ENCODE measurements around the gene KIAA1217.
A peak's percentile ranks its signal among the peaks of the same experiment; 100 is the strongest.

KIAA1217 gene

DNA sequence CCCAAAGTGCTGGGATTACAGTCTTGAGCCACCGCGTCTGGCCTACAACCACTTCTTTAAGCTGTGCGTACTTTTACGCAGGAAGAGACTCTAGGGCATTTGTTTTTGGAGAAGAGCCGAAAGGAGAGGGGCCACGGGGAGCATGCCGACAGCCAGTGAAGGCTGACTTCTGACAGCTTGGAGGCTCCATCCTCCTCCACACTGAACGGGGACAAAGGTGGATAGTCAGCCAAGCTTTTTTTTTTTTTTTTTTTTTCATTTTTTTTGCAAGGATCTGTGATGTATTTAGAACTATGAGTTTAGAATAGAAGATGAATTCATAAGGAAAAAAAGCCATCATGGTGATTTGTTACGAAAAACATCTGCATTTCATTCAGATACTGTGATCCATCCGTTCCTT lies 293.1 kb downstream of the KIAA1217 start:
- no peak for DNase-seq (ENCODE audit: low spot score)

DNA sequence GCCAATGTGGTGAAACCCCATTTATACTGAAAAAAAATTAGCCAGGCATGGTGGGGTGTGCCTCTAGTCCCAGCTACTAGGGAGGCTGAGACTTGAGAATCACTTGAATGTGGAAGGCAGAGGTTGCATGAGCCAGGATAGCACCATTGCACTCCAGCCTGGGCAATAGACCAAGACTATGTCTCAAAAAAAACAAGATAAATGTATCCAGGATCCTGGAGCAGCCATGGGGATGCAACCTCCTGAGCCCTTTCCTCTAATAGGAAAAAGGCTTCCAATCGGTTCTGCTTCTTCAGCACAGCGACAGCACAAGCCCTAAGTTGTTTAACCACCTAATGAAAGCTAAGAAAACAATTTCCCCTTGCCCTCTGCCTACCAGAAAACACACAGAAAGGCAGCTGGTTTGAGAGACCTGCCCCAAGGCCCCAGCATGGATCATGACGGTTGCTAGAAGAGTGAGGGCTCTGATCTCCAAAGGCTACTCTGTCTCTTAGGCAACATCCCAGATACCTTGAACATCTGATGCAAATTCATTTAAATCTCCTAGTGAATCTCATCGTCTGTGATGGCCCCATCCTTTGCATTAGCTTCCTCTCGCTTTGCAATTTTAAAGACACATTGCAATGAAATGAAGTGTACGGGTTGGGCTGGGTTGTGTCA lies 294.0 kb downstream of the KIAA1217 start:
- no peak for DNase-seq (ENCODE audit: low spot score)

DNA sequence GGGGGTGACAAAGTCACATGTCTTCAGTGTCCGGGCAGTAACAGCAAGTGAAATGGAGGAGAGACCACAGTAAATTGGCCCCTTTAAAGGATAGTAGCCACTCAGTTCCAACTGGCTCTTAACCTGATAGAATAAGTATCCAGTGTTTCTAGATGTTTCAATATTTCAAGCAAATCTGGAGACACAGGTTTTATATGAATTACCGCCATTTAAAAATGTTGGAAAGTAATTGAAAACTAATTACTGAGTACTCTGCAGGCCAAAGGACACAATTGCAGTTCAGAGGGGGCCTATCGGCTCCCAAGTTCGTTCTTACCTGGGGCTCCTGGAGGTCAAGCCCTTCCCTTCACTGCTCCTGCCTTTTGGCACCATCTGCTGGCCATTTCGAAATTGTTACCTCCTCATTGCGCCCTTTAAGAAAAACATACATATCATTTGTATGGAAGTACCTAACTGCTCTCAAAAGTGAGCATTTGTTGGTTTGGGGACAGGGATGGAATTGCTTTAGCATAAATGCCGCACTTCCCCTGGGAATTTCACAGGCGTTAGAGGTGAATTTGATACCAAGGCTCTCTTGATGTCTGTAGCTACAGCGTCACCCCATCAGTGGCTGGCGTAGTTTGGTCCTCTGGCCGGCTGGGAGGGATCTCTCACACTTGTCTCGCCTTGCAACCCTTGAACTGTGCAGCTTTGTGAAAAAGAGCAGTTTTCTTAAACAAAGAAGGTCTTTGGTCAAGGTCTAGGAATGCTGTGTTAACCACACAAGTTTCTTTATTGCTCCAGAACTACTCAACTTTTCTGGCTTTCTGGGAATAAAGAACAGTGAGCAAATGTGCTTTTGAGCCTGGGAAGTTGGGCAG lies 294.8 kb downstream of the KIAA1217 start:
- DNase-seq (ENCODE audit: low spot score), result peak; percentile 66

DNA sequence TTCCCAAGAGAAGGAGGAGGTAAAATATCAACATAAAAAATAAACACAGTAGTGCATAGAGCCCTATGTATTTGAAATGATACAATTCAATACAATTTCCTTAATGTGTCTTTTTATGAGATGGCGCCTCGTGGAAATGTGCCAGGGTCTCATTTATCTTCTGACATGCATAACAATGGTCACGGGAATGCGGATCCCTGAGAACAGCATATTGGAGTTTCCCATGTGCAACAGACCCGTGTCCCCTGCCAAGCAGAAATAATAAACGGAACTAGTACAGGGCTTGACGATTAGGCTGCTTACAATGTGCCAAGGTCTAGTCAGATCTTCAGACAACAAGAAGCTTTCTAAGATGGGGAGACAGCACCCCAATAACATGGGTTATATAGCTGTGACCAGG lies 296.8 kb downstream of the KIAA1217 start:
- DNase-seq (ENCODE audit: low spot score), result no peak

DNA sequence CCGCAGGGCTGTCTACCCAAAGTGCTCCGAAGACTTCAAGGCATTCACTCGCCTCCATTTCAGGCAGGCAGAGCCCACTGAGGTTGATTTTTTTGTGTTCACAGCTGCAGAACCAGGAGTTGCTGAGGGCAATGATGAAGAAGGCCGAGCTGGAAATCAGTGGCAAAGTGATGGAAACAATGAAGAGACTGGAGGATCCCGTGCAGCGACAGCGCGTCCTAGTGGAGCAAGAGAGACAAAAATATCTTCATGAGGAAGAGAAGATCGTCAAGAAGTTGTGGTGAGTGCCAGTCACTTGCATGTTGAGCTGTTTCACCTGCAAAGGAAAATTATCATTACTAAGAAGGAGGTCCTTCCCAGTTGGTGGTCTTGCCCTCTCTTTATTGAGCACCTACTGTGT lies 304.2 kb downstream of the KIAA1217 start:
- peak; percentile 51 for DNase-seq (ENCODE audit: low spot score)

DNA sequence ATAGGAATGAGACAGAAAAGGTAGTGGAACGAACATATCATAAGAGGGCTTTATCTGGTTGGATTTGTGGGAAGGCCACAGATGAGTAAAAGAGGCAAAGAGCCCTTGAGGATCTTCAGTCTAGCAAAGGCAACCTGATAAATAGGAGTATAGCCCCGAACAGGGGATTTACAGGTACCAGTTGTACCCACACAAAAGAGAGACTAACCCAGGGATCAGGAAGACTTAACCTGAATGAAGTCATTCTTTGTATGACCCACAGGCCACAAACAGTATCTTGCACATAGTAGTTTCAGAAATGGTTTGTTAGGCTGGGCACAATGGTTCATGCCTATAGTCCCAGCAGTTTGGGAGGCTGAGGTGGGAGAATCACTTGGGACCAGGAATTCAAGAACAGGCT lies 306.5 kb downstream of the KIAA1217 start:
- DNase-seq (ENCODE audit: low spot score), result no peak

DNA sequence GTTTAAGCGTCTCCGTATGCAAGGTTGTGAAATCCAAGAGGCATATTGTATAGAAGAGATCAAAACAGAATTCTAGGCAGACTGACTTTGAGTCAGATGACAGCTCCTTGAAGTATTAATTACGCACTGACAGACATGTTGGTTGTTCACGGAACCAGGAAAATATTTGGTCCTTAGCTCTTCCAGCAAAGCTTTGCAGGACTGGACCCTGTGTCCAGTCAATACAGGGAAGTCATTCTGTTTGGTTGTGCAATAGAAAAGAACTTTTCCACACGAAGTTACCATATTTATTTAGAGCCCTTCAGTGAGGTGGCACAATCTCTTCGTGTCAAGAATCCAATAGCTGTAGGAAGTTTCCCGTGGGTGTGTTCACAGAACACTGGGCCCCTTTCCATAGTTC lies 309.5 kb downstream of the KIAA1217 start:
- DNase-seq (ENCODE audit: low spot score), result peak; percentile 22

DNA sequence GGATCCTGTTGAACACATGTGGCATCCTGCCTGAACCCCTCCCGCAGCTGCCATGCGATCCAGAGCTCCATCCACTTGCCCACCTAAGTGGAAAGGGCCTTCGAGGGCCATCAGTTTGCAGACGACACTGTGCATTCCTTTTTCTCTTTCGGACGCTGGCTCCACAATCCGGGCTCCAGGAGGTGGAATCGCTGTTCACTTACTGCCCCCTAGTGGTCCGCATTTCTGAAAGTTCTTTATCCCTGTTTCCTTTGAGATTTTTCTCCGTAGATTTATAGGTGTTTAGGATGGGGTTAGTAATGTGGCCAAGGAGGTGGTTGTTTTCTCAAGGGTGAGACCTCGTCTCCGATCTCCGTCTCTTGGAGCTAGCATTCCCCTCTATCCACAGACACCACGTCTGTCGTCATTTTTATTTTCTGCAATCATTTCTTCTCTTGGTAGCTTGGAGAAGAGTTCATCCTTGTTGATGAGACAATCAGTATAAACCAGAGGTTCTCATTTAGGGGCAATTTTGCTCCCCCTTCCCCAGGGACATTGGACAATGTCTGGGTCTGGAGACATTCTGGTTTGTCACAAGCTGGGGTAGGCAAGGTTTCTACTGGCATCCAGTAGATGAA lies 310.2 kb downstream of the KIAA1217 start:
- peak; percentile 86 for DNase-seq (ENCODE audit: low spot score)

DNA sequence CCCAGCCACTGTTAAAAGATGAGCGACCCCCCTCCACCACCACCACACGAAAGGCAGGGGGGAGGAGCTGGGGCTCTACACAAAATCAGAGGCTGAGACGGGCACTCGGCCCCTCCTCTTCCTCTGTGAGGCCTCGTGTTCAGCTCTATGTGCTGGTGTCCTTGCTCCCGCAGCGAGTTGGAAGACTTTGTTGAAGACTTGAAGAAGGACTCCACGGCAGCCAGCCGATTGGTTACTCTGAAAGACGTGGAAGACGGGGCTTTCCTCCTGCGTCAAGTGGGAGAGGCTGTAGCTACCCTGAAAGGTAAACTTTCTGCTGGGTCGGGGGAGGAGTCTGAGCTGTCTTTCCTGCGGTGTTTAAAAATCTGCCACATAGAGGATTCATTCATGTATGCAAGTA lies 311.0 kb downstream of the KIAA1217 start:
- DNase-seq (ENCODE audit: low spot score), result no peak

DNA sequence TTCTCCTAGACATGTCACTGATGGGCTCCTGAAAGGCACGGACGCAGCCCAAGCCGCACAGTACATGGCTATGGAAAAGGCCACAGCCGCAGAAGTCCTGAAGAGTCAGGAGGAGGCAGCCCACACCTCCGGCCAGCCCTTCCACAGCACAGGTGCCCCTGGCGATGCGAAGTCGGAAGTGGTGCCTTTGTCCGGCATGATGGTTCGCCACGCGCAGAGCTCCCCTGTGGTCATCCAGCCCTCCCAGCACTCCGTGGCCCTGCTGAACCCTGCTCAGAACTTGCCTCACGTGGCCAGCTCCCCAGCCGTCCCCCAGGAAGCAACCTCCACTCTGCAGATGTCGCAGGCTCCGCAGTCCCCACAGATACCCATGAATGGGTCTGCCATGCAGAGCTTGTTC lies 315.4 kb downstream of the KIAA1217 start:
- no peak for DNase-seq (ENCODE audit: low spot score)

DNA sequence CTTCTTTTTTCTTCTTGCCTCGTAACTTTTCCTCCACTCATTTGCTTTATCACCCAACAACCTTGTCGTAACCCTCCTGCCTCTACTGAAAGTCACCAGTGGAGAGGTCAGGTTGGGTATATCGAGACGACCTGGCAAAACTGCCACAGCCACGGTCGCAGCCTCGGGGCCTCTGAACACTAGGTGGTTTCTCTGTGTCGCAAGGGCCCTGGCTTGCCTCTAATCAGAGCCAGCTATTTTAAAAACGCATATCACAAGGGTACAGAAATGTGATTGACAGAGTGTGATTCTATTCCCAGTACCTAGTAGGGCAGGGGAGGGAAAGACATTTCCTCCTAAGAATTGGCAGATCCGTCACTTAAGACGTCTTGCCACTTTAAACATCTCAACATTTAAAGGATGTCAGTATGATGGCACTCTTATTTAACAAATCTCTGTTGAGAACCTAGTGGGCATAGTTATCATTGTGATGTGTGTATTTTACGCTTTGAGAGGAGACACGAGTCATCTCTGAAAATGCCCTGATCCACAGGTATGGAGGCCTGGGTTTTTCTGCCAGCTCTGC lies 317.2 kb downstream of the KIAA1217 start:
- DNase-seq (ENCODE audit: low spot score), result no peak

DNA sequence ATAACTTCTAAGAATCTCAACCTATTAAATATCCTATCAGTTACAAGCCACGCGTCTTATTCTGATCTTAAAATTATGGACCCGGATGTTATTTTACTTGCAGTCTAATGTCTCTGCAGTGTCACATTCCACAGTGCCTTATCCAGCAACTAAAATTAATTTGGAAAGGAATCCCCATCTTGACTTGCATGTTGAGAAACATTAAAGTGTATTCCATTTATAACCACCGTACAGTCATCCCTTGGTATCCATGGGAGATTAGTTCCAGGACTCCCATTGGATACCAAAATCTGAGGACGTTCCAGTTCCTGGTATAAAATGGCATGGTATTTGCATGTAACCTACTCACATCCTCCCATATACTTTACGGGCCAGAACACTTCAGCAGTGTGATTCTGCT lies 320.0 kb downstream of the KIAA1217 start:
- DNase-seq (ENCODE audit: low spot score), result no peak

DNA sequence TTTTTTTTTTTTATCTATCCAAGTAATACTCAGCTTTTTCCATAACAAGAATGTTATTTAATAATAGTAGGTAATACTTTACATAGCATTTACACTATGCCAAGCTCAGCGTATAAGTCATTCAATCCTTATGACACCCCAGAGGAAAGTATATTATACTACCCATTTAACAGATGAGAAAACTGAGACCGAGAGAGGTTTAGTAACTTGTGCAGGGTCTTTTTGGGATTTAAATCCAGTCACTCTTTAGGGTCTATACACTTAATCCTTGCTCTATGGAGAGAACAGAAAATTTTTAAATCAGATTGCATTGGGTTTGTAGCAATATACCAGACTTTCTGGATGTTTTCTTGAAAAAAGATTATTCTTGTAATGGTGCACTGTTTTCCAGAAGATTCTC lies 322.5 kb downstream of the KIAA1217 start:
- DNase-seq (ENCODE audit: low spot score), result no peak

DNA sequence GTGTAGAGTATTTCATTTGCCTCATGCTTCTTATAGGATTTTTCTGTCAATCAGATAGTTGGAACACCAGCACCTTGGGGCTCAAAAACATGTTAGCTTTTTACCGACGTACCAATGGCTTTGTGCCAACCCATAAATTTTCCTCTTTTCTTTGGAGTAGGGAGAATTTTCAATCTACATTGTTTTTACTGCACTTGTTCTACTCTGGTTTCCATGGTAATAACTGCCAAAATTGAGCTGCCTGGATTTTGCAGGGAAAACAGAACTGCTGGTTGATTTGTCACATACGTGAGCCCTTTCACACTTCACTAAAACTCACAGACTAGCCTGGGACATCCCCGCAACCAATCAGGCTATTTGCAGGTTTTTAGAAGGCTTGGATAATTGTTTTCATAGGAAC lies 325.0 kb downstream of the KIAA1217 start:
- DNase-seq (ENCODE audit: low spot score), result no peak

DNA sequence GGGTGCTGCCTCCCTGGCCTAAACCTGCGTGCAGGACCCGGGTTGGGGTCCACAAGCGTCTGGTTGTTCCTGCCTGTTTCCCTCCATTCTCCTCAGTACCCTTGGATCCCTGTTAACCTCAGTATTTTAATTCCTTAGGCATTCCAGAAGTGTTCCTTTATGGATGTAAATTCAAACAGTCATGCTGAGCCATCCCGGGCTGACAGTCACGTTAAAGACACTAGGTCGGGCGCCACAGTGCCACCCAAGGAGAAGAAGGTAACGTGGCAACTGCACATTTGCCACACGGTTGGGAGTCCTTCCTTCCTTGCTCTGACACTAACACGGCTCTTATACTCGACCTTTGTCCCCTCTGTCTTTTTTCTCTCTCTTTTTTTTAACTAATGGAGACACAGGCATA lies 327.7 kb downstream of the KIAA1217 start:
- DNase-seq (ENCODE audit: low spot score), result no peak

DNA sequence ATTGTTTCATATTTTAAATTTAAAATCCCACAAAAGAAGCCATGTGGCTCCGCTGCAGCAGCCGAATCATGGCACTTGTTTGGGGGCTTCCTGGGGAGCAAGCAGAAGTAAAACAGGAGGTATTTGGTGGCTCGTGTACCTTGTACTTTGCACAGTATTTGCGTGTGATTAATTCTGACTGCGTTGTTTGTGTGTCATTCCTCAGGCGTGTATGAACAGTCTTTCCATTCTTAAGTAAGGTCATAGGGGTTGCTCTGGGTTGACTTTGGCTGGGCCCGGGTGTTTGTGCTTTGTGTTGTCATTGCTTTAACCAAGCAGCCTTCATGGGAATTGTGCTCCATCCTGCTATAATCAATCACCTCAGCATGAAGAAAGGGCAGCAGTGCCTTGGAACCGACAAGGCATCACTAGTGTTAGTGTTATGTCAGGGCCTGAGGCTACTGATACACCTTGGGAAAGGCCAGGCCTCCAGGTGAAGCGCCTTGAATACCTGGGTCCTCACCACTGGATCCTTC lies 332.4 kb downstream of the KIAA1217 start:
- peak; percentile 83 for DNase-seq (ENCODE audit: low spot score)

DNA sequence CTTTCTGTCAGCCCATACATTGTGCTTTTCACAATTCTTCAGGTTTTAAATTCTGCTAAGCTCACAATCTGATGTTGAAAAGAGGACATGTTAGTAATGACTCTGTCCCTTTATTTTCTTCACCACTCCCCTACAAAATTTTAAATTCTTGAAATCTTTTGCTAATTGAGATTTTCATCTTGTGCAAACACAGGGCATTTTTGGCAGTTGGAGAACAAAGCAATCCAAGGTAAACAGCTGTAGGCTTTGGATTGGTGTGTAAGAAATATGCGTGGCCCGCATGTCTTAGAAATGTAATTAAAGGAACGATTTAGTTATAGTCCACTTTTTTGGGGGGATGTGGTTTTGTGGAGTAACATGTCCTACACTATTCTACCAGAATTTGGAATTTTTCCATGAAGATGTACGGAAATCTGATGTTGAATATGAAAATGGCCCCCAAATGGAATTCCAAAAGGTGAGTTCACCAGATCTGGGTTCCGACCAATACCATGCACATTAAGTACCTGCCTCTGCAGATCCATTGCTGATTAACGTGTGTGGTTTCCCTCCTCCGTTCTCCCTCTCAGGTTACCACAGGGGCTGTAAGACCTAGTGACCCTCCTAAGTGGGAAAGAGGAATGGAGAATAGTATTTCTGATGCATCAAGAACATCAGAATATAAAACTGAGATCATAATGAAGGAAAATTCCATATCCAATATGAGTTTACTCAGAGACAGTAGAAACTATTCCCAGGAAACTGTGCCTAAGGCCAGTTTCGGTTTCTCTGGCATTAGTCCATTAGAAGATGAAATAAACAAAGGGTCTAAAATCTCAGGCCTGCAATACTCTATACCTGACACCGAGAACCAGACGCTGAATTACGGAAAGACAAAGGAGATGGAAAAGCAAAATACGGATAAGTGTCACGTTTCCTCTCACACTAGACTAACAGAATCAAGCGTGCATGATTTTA lies 333.7 kb downstream of the KIAA1217 start:
- DNase-seq (ENCODE audit: low spot score), result no peak

DNA sequence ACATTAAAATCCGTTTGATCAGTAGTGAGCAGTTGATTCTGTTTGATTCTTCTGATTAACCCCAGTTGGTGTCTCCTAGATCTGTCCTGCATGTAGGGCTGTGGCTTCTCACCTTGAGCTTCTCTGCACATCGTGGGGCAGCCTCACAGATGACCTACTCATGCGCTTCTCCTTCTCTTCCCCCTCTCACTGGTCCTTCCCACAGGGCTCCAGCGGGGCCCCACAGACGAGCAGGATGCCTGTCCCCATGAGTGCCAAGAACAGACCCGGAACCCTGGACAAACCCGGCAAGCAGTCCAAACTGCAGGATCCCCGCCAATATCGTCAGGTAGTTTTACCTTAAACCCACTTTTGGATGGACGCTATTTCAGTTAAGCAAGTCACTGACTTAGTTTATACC lies 335.8 kb downstream of the KIAA1217 start:
- DNase-seq (ENCODE audit: low spot score), result no peak

DNA sequence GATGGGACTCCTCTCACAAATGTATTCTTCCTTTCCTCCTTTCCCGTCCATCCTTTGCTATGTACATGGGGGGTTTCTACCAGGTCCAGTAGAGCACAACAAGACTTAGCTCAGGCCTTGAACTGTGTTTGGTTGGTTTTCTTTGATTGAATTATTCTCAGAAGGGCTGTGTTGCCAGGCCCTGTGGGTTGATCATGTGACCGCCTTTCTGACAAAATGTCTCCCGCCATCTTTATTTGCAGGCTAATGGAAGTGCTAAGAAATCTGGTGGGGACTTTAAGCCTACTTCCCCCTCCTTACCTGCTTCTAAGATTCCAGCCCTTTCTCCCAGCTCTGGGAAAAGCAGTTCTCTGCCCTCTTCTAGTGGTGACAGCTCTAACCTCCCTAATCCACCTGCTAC lies 336.6 kb downstream of the KIAA1217 start:
- no peak for DNase-seq (ENCODE audit: low spot score)

DNA sequence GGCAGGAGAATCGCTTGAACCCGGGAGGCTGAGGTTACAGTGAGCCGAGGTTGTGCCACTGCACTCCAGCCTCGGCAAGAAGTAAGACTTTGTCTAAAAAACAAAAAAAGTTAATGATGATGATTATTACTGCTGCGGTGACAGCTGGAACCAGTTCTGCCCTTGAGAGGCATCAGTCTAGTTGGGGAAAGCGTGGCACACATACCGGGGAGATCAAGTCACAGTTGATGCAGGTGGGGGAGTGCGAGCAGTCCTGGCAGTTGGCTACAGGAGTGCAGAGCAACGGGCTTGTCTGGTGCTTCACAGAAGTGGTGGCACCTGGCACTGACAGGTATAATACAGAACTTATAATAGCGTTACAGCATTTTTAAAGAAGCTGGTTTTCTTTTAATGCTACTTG lies 341.7 kb downstream of the KIAA1217 start:
- no peak for DNase-seq (ENCODE audit: low spot score)

DNA sequence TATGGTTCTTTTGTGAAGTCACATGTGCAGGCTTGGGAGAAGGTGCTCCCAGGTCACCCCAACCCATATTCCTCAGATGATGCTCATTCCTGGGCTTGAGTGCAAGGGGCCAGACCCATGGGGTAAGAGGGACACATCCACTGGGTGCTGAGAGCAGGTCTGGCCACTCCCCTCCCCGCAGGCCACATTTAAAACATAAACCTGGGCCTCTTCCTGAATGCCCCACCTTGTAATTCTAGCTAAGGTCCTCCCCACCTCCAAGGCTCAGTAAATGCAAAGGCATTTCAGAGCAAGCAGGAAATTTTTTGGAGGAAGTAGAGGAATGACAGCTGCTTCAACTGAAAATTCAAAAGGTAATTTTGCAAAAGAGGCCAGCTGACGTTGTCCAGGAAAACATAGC lies 342.2 kb downstream of the KIAA1217 start:
- no peak for DNase-seq (ENCODE audit: low spot score)

All from HuH-7 (cell line).